ENCODE measurements around the gene PCDH11X.
"Not testable (repeated sequence)": the region's sequence is repeated elsewhere in the genome, so short reads cannot be mapped to it uniquely, and the experiment has no call there.

DNA sequence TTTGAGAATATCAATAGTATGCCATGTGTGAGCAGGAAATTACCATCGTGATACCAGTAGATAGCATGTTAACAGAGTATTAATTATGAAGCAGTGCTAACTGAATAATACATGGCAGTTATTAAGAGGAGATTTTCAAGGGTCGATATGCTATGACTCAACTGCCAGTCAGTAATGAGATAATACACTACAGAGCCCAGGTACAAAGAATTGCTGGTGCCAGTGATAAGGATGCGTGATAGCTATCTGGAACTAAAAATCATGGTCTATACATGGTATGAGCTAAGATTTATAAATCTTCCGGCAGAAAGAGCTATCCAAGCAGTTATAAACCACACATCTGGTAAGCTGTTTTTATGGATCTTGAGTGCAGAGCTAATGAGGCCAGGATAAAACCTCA lies 31.7 kb upstream of the PCDH11X start:
- TF ChIP-seq CTCF (conservative IDR thresholded peaks at IDR 0.05); ZFX (IDR thresholded peaks at IDR 0.05): not testable (repeated sequence)
